Astrocyte (in vitro differentiated cells and primary cell): ENCODE results near the gene NPRL2. TPM values are rescaled to one million over a fixed set of nuclear protein-coding genes. Genes with fewer than 3 reads are reported as not detected.

Experiments
- DNase-seq: peaks from one replicate; pipeline ENCODE4 v3.0.0-alpha.2; 2010; ENCODE audit warnings: low read depth
- FAIRE-seq: peaks from 2 replicates; lab custom pipeline; 2011; peaks lifted over from hg19 to GRCh38; lab: Jason Lieb, UNC
- H2AFZ ChIP-seq: 2 replicates; pipeline ENCODE4 v1.6.0; 2012; ENCODE audit warnings: low read depth, low read length, inconsistent platforms
- H3K27ac ChIP-seq: 2 replicates; pipeline ENCODE4 v1.5.1; 2011; ENCODE audit warnings: low read depth, low read length, inconsistent platforms
- H3K27me3 ChIP-seq: 2 replicates; pipeline ENCODE4 v1.6.0; 2011; ENCODE audit warnings: low read length, inconsistent platforms; ENCODE audit not compliant: insufficient read depth
- H3K36me3 ChIP-seq: 2 replicates; pipeline ENCODE4 v1.5.1; 2011; ENCODE audit warnings: low read length, inconsistent platforms; ENCODE audit not compliant: insufficient read depth
- H3K4me1 ChIP-seq: 2 replicates; pipeline ENCODE4 v1.5.1; 2011; ENCODE audit warnings: low read length, inconsistent platforms; ENCODE audit not compliant: insufficient read depth
- H3K4me2 ChIP-seq: 2 replicates; pipeline ENCODE4 v1.6.0; 2012; ENCODE audit warnings: low read length, inconsistent platforms
- H3K4me3 ChIP-seq: 2 replicates; pipeline ENCODE4 v1.5.1; 2011; ENCODE audit warnings: low read depth, mild to moderate bottlenecking, low read length, inconsistent platforms; ENCODE audit not compliant: insufficient read depth
- H3K79me2 ChIP-seq: 2 replicates; pipeline ENCODE4 v1.6.0; 2012; ENCODE audit warnings: mild to moderate bottlenecking, low read length, inconsistent platforms; ENCODE audit not compliant: insufficient read depth
- H3K9ac ChIP-seq: 2 replicates; pipeline ENCODE4 v1.6.0; 2012; ENCODE audit warnings: mild to moderate bottlenecking, low read length, inconsistent platforms
- H3K9me3 ChIP-seq: 2 replicates; pipeline ENCODE4 v1.5.1; 2012; ENCODE audit warnings: low read depth, mild to moderate bottlenecking, low read length, inconsistent platforms; ENCODE audit not compliant: insufficient read depth
- H4K20me1 ChIP-seq: 2 replicates; pipeline ENCODE4 v1.6.0; 2012; ENCODE audit warnings: low read length, inconsistent platforms; ENCODE audit not compliant: insufficient read depth
- H3K27ac Mint-ChIP-seq: one replicate; pipeline ENCODE4 v1.8.0; 2021; ENCODE audit warnings: mild to moderate bottlenecking, mixed read lengths; ENCODE audit not compliant: unreplicated experiment
- H3K27me3 Mint-ChIP-seq: one replicate; pipeline ENCODE4 v1.8.0; 2021; ENCODE audit warnings: low read depth, mixed read lengths; ENCODE audit not compliant: unreplicated experiment
- H3K36me3 Mint-ChIP-seq: one replicate; pipeline ENCODE4 v1.8.0; 2021; ENCODE audit warnings: low read depth, mixed read lengths; ENCODE audit not compliant: unreplicated experiment
- H3K4me1 Mint-ChIP-seq: one replicate; pipeline ENCODE4 v1.8.0; 2021; ENCODE audit warnings: low read depth, mixed read lengths; ENCODE audit not compliant: unreplicated experiment
- H3K4me3 Mint-ChIP-seq: one replicate; pipeline ENCODE4 v1.8.0; 2021; ENCODE audit warnings: mild to moderate bottlenecking, moderate library complexity, mixed read lengths; ENCODE audit not compliant: unreplicated experiment
- H3K9me3 Mint-ChIP-seq: one replicate; pipeline ENCODE4 v1.8.0; 2021; ENCODE audit warnings: mild to moderate bottlenecking, mixed read lengths; ENCODE audit not compliant: unreplicated experiment
- EZH2 ChIP-seq: IDR thresholded peaks from 2 replicates; pipeline ENCODE4 v1.6.1; 2012; ENCODE audit warnings: mild to moderate bottlenecking, low read length, inconsistent platforms; ENCODE audit not compliant: insufficient read depth
- total RNA-seq: library from RNA; stranded (reverse); gene quantifications from 2 replicates; pipeline ENCODE4 v1.2.1, GENCODE V29; 2021
- TF ChIP-seq, protein P1 (sequence below): IDR thresholded peaks from 2 replicates; pipeline ENCODE4 v1.5.1; 2011; ENCODE audit warnings: low read depth, mild to moderate bottlenecking, inconsistent platforms, low read length, moderate library complexity; ENCODE audit not compliant: insufficient read depth

NPRL2 gene
- total RNA-seq, 1 donor from 2014 or later: 15.7 TPM

DNA sequence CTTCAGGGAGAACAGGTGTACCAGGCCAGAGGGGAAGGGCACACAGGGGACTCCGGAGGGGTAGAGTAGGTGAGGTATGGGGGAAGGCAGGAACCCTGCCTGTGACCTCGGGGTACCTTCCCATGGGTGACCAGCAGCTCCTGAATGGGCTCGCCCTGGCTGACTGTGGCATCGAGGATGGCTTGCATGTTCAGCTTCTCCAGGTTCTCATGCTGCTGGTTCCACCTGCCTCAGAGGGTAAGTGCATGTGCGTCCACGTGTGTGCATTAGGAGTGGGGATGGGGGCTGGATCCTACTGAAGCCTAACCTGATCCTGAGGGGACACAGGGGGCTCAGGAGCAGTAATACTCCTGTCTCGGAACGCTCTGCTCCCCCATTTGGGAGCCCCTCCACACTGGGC, 5.6 kb downstream of the NPRL2 start:
- DNase-seq (no peak), FAIRE-seq (no peak)
- H3K9me3 Mint-ChIP-seq: peaks cover 4% of the 10 kb centered on the region
- H3K4me1 Mint-ChIP-seq: peaks cover 4% of the 10 kb centered on the region
- Histone ChIP-seq H2AFZ (peak overlapping the region; percentile 92), H4K20me1 (peaks cover 4% of the 10 kb centered on the region), H3K4me1 (peaks cover 23% of the 10 kb centered on the region), H3K4me2 (peak overlapping the region; percentile 98), H3K27ac (no peak overlapping the region), H3K79me2 (peaks cover 17% of the 10 kb centered on the region), H3K36me3 (peaks cover 3% of the 10 kb centered on the region), H3K4me3 (peak overlapping the region; percentile 64), H3K9me3 (no peaks in the 10 kb centered on the region), H3K9ac (no peak overlapping the region), H3K27me3 (no peaks in the 10 kb centered on the region)
- TF ChIP-seq EZH2: no peak
- TF ChIP-seq, protein P1, sequence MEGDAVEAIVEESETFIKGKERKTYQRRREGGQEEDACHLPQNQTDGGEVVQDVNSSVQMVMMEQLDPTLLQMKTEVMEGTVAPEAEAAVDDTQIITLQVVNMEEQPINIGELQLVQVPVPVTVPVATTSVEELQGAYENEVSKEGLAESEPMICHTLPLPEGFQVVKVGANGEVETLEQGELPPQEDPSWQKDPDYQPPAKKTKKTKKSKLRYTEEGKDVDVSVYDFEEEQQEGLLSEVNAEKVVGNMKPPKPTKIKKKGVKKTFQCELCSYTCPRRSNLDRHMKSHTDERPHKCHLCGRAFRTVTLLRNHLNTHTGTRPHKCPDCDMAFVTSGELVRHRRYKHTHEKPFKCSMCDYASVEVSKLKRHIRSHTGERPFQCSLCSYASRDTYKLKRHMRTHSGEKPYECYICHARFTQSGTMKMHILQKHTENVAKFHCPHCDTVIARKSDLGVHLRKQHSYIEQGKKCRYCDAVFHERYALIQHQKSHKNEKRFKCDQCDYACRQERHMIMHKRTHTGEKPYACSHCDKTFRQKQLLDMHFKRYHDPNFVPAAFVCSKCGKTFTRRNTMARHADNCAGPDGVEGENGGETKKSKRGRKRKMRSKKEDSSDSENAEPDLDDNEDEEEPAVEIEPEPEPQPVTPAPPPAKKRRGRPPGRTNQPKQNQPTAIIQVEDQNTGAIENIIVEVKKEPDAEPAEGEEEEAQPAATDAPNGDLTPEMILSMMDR: no peak
- peaks cover 4% of the 10 kb centered on the region for H3K36me3 Mint-ChIP-seq
- H3K27me3 Mint-ChIP-seq: peaks cover 30% of the 10 kb centered on the region
- no peak overlapping the region for H3K4me3 Mint-ChIP-seq
- no peak overlapping the region for H3K27ac Mint-ChIP-seq

DNA sequence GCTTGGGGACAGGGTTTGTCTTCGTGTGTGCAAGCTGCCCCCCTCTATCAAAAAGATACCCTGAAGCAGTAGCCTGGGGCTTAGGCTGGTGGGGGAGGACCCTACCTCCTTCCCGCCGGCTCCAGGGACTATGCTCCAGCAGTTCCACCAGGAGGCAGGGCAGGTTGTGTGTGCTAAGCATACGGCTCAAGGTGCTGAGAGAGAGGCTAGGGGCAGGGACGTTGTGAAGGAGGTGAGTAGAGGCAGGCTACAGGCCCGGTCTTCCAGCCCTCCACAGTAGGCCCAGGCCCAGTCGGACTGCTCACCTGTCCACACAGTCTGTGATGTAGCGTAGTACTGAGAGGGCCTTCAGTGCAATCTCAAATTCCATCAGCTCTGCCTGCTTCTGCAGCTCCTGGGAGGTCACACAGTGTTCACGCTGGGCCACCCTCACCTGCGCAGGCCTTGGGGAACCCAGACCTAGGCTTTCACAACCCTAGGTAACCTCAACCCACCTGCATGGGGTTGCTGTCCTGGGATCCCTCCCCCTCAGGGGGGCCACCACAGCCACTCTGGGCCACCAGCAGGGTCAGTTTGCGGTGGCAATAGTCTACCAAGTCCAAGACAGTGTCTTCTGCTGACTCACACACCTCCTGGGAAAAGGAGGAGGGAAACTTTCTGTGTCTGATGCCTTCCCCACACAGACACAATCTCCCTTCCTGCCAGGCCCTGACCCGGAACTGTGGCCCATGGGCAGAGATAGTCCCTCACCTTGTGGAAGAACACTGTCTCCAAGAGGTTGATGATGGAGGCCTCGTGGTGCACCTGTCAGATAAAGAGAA, 7.6 kb downstream of the NPRL2 start:
- DNase-seq (no peak), FAIRE-seq (no peak)
- Histone ChIP-seq H3K9ac (no peak overlapping the region), H3K4me2 (no peak overlapping the region), H3K27ac (no peak overlapping the region), H4K20me1 (peaks cover 4% of the 10 kb centered on the region), H3K79me2 (no peaks in the 10 kb centered on the region), H3K36me3 (no peaks in the 10 kb centered on the region), H3K4me1 (peaks cover 18% of the 10 kb centered on the region), H3K4me3 (no peak overlapping the region), H2AFZ (no peak overlapping the region), H3K27me3 (no peaks in the 10 kb centered on the region), H3K9me3 (no peaks in the 10 kb centered on the region)
- TF ChIP-seq EZH2: no peak
- TF ChIP-seq, protein P1: no peak
- Mint-ChIP-seq H3K4me1 (peaks cover 9% of the 10 kb centered on the region), H3K4me3 (no peak overlapping the region), H3K9me3 (peaks cover 6% of the 10 kb centered on the region), H3K27me3 (peaks cover 36% of the 10 kb centered on the region), H3K36me3 (no peaks in the 10 kb centered on the region), H3K27ac (no peak overlapping the region)
